HG03439 (cell line): ENCODE results near the gene RNFT2.

Experiments
- ATAC-seq: cut with Tn5 transposase; IDR thresholded peaks from one replicate; pipeline ENCODE4 v1.9.1; 2021; ENCODE audit warnings: mild to moderate bottlenecking, moderate library complexity; ENCODE audit not compliant: unreplicated experiment

Gene RNFT2

DNA sequence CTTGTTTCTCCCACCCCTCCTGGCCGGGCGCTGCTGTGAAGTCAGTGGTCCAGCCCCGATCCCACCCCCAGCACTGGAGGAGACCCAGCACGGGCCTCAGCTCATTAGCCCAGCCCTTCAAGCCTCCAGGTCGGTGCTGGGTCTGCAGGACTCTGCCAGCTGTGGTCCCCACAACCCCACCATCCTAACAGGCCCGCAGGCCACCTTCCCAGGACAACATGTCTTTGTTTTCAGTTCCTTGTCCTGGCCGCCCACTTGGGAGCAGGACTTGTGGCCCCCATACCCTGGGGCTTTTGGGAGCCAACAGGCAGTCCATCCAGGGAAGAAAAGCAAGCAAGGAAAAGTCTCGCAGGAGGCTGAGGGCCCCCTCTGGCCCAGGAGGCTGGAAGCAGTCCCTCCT is 83.2 kb downstream of the RNFT2 start:
- no peak for ATAC-seq

DNA sequence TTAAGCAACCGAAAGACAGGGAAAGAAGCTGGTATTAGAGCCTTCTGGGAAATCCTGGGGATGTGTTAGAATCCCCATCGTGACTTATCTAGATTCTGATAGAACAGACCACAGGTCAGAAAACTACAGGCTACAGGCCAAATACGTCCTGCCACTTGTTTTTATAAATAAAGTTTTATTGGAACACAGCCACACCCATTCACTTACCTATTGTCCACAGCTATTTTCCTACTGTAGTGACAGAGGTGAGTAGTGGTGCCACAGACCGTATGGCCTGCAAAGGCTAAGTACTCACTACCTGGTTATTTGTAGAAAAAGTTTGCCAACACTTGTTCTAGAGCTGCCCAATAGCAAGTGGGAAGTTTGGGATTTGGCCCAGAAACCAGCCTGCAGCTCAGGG is 89.3 kb downstream of the RNFT2 start:
- ATAC-seq = no peak

DNA sequence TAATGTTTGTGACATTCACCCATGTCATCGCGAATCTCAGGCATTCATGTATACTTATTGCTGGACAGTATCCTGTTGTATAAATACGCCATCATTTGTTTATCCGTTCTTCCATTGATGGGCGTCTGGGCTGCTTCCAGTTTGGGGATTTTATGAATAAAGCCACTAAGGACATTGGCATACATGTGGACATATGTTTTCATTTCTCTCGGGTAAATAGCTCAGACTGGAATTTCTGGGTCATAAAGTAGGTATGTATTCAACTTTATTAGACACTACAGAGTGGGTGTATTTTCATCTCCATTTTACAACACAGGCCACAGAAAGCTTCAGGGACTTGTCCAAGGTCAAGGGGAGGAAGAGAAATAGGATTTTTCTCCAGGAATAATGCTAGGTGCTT is 94.2 kb downstream of the RNFT2 start:
- no peak for ATAC-seq

DNA sequence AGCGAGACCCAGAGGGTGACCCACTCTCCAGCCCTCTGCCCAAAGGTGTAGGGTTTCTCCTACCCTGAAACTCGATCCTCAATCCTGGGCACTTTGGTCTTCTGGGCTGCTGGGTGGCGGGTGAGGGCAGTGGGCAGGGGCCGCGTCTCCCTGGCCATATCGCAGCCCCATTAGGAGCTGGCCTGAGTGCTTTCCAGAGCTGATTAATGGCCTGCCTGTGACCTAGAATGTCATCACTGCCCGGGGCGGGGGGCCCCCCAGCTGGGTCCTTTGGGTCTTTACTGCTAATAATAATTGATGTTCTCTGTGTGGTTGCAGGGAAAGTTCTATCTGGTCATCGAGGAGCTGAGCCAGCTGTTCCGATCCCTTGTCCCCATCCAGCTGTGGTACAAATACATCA is 95.4 kb downstream of the RNFT2 start:
- ATAC-seq = no peak

DNA sequence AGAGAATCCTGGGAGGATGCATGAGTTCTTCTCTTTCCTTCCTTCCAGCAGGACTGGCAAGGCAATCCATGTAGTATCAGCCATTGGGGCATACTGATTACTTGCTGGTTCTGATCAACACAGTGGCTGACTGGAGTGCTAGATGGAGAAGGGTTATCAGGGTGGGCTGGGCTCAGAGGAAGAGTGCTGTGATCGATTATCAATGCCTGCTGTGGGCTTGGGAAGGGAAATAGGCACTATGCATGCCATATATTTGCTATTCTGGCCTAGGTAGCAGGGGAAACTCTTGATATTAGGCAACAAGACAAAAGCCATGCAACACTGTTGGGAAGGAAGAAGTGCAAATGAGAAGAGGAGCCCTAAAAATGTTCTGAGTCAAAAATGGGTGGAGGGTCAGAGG is 97.4 kb downstream of the RNFT2 start:
- ATAC-seq = no peak

DNA sequence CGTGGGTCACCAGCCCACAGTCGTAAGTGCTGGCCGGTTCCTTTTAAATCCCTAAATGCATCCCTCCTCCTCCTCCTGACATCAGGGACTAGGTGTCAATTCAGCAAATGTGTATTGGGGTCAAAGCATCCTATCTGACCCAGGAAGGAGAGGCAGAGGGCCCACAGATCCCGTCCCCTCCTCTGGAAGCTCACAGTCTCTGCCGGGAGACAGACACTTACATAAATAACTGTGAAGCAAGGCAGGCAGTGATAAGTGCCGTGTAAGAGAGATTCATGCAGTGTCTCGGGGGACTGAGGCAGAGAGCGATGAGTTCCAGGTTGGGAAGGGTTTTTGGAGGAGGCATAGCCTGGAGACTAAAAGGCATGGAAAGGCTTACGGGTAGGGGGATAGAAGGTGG is 99.0 kb downstream of the RNFT2 start:
- no peak for ATAC-seq

DNA sequence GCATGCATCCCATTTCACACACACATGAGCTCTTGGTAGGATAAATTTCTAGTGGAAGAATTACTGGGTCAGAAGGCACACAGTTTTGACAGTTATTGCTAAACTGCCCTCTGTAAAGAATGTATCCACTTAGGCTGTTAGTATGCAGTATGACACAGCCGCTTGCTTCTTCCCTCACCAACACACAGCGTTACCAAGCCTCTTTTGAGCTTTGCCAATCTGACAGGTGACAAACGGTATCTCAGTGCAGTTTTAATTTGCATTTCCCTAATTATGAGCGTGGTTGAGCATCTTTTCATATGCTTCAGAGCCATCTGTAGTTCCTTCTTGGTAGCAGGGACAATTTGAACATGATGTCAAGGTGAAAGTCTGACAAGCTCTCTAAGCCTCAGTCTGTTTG is 100.2 kb downstream of the RNFT2 start:
- no peak for ATAC-seq

DNA sequence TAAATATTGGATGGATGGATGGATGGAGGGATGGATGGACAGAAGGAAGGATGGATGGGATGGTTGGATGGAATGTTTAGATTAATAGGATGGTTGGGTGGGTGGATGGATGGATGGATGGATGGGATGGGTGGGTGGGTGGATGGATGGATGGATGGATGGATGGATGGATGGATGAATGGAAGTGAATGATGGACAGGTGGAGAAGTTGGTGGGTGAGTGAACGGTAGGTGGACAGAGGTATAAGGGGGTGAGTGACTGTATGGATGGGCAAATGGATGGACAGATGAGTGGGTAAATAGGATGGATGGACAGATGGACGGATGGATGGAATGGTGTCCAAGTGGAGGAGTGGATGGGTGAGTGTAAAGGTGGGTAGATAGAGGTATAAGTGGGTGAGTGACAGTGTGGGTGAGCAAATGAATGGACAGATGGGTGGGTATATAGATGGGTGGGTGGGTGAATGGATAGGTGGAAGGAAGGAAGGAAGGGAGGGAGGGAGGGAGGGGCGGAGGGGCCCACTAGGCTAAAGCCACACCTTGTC is 101.2 kb downstream of the RNFT2 start:
- no peak for ATAC-seq

DNA sequence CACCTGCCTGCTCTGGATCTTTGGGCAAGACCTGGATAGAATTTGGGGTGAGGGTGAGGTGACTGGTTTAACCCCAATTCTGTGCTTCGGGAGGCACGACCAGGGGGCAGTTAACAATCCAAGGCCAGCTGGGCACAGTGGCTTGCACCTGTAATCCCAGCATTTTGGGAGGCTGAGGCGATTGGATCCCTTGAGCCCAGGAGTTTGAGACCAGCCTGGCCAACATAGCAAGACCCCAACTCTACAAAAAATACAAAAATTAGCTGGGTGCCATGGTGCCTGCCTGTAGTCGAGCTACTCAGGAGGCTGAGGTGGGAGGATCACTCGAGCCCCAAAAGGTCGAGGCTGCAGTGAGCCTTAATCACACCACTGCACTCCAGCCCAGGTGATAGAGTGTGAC is 105.0 kb downstream of the RNFT2 start:
- ATAC-seq = no peak

DNA sequence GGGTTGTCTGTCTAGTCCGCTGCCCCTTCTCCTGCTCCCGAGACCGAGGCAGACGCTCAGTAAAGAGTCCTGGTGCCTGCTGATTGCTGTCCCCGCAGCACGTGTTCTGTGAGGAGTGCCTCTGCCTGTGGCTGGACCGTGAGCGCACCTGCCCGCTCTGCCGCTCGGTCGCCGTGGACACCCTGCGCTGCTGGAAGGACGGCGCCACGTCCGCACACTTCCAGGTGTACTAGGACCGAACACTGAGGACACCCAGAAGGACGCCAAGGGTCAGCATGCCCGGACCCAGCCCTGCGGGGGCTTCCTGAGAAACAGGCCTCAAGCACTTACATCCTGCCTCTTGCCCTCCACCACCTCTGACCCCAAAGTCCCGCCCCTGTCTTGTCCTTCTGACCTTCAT is 111.1 kb downstream of the RNFT2 start:
- ATAC-seq = no peak

DNA sequence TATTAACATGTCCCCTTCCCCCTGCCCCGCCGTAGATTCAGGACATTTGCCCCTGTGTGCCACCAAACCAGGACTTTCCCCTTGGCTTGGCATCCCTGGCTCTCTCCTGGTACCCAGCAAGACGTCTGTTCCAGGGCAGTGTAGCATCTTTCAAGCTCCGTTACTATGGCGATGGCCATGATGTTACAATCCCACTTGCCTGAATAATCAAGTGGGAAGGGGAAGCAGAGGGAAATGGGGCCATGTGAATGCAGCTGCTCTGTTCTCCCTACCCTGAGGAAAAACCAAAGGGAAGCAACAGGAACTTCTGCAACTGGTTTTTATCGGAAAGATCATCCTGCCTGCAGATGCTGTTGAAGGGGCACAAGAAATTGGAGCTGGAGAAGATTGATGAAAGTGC is 114.2 kb downstream of the RNFT2 start:
- no peak for ATAC-seq

DNA sequence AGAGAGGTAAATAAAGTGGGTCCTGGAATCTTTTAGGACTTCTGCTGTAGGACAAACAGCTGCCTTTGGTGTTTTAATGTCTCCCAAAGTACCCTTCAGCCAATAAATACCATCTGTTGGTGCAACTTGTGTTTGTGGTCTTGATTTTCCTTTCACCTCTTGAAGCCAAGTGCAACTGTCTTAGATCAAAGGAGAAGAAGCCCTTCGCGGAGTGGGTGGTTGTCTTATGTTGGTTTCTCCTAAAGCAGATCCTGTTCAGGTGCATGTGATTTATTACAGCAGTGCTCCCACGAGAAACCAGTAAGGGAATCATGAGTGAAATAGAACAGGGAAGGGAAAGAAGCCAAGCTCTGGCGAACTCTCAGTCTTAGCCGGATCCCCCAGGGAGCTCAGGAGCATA is 115.4 kb downstream of the RNFT2 start:
- no peak for ATAC-seq

DNA sequence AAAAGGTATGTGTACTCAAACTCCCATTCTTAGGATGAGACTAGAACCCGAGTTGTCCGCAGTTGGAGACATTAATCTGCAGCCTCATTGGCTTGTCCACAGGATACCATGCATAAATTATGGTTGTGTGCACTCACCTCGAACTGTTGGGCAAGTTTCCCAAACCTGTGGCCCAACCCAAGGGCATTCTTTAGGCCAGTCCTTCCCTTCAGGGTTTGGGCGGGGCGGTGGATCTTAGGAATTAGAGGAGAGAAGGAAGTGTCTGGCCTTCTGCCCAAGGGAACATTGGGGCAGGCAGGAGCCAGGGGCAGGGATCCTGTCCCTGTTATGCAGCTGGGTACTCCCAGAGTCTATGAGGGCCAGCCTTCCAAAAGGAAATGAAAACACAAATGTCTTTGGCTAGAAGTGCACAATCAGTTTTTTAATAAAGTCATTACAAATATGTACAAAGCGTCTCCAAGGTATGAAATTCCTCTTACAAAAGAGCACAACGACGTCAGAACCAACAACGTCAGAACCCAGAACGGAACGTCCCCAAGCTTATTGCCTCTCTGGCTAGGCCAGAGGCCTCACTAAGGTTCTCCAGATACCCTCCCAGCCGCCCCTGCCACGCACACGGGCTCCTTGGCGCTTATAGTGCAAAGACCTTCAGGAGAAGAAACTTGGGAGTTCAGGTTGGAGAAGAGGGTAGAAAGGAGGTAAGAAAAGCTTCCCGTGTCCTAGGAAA is 117.8 kb downstream of the RNFT2 start:
- ATAC-seq = no peak

DNA sequence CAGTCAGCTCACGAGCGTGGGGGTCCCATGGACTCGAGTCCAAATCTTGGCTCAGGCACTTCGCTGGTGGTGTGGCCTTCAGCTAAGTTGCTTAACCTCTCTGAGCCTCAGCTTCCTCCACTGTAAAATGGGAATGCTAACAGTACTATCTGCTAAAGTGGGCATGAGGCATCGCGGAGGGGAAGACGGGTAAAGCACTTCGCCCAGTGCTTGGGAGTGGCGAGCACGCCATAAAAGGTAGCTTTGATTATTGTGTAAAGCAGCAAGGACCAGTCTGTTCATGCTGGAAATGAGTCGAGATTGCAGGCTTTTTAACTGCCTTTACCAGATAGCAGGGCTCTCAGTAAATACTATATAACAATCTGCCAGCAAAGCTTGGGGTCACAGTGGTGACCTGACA is 118.6 kb downstream of the RNFT2 start:
- no peak for ATAC-seq

DNA sequence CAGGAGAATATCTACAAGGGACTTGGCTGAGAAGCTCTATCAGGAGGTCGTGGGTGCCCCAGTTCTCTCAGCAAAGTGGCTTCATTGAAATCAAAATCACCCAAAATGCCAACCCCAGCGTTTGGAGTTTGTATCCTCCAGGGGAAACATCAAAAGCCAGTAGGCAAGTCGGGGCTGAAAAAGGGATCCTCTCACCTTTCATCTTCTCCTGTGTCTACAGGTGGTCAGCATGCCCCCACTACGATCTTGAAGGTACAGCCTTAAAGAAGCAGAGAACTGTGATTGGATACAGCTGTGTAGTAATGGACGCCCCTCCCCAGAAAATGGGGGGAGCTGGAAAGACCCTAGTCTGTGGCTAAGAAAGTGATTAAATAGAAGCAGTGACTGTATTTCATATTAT is 121.0 kb downstream of the RNFT2 start:
- no peak for ATAC-seq

DNA sequence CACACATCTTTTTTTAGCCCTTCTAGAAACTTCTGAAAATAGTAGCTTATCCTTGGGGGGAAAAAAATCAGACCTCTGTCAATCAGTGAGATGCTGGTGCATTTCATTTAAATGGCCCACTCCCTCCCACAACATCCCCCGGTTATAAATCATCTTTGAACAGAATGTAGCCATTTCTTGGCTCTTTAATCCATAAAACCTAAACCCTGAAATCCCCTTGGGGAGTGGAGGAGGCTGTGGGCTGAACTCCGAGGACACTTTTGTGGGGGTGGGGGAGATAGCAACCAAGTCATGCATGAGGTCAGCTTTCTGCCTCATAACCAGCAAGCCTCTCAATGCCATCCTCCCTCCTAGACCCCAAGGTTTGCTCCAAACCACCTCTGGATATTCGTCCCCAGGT is 122.1 kb downstream of the RNFT2 start:
- ATAC-seq = no peak

DNA sequence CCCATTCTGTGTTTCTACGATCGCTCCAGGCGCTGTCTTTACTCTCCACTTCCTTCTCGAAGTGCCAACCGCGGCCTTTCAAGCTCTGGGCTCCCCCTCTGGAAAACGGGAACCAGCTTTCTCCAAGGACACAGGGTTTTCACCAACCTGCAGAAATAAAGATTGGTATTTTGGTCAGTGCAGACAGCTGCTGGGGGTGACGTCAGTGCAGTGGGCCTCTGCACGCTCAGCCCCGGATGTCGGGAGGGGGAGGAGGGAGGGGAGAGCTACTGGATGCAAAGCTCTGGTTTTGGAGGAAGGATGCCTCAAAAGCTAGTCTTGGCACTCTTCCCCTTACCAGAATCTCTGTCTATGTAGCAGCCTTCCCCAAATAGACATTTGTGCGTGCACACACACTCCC is 123.2 kb downstream of the RNFT2 start:
- peak; percentile 67 for ATAC-seq

DNA sequence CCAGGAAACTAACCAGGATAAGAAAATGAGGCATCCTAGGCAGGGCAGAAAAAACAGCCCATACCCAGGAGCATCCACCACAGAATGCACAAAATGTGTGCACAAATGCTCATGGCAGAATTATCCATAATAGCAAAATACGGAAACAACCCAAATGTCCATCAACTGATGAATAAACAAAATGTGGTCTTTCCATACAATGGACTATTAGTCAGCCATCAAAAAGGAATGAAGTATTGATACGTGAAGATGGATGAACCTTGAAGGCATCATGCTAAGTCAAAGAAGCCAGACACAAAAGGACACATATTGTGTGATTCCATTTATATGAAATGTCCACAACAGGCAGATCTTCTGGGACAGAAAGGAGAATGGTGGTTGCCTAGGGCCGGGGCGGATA is 124.1 kb downstream of the RNFT2 start:
- ATAC-seq = no peak

DNA sequence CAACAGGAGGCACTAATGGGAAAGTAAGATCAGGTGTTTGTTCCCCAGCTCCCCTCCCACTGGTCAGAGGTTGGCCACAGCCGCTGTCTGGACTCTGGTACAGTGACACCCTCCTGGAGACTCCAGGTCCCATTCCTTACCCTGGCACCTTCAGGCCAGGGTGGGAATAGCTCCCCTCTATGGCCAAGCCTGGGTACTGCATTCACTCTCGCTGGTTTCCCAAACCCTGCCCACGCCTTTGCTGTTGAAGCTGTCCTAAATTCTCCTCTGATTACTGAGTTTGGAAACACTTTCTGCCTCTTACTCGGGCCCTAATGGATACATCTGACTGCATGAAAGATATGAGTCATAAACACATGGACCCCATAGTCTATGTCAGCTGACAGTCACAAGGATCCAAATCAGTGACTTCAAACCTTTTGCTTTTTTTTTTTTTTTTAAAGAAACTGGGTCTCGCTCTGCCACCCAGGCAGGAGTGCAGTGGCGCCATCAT is 125.2 kb downstream of the RNFT2 start:
- no peak for ATAC-seq

DNA sequence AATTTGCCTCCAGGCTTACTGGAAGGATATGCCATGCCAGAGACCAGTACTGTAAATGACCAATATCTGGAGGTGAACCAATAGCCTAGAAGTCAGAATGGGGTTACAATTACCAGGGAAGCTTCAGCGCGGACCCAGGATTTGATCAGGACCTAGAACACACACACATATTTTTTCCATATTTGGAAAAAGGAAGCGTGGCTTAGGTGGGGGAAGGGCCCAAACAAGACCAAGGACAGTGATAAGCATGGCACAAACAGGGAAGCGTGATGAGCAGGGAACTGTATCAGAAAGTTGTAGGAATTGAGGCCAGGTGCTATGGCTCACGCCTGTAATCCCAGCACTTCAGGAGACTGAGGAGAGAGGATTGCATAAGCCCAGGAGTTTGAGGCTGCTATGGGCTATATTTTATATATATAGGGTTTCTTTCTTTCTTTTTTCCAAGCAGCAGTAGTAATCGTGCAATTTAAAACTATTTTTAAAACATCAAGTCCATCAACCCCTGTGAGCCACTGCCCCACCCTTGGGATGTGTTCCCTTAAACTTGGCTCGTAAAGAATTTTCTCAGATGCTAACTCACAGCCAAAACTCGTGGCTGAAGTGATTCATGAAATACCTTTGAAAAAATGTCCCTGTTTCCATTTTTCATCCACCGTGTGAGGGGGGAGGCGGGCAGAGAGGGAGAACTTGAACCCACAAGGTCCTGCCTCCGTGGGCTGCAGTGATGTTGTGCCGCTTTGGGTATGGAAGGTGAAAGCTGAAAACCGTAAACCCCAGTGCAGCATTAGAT is 126.5 kb downstream of the RNFT2 start:
- ATAC-seq = no peak

DNA sequence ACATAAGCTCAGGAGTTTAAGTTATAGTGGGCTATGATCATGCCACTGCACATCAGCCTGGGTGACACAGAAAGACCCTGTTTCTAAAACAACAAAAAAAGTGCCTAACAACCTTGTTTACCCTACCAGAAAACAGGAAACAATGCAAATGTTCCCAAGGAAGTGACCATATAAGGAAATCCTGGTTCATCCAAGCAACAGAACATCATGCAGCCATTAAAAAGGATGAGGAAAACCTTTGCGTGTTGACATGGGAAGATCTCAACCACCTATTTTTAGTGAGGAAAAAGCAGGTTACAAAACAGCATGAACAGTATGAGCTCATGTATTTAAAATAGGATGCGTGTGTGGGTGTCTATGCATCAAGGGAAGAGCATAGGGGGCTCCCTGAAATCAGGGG is 129.4 kb downstream of the RNFT2 start:
- no peak for ATAC-seq

DNA sequence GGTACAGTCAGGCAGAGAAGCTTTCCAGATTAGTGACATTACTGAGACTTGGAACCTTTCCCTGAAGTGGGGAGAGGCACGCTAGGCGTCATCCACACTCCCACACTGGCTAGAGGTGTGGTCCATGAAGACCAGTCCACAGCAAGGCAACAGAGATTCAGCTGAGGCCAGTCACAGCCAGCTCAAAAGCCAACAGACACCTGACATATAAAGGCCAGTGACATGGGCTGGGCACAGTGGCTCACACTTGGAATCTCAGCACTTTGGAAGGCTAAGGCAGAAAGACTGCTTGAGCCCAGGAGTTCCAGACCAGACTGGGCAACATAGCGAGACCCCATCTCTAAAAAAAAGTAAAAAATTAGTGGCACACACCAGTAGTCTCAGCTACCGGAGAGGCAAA is 132.2 kb downstream of the RNFT2 start:
- no peak for ATAC-seq
